Stimulated activated CD8-positive, alpha-beta memory T cell treated with anti-CD3 and anti-CD28 coated beads, Interleukin-4, amount 100 ng/mL, for 1 hour (primary cell): ENCODE data around the gene PARD3B.

Source experiments
- DNase-seq, 2 donors: peaks; one replicate each; pipeline ENCODE4 v3.0.0-alpha.2; 2020; ENCODE audit warnings: low read depth in 2 of 2, low spot score in 1 of 2

The PARD3B gene

GRCh38 chr2:205235434-205235833 is 690.2 kb downstream of the PARD3B start:
- DNase-seq = no peak

- no peak for DNase-seq
Observed at GRCh38 chr2:205237524-205237923, 692.2 kb downstream of the PARD3B start.

- DNase-seq = no peak
Observed at GRCh38 chr2:205245001-205245400, 699.7 kb downstream of the PARD3B start.

GRCh38 chr2:205245652-205246051 is 700.4 kb downstream of the PARD3B start:
- DNase-seq = no peak

GRCh38 chr2:205259121-205259520 is 713.8 kb downstream of the PARD3B start:
- no peak for DNase-seq

- no peak for DNase-seq
Observed at GRCh38 chr2:205261516-205262020, 716.3 kb downstream of the PARD3B start.

- no peak for DNase-seq
Observed at GRCh38 chr2:205267323-205267722, 722.0 kb downstream of the PARD3B start.

GRCh38 chr2:205270689-205271088 is 725.4 kb downstream of the PARD3B start:
- no peak for DNase-seq

- DNase-seq = no peak
Observed at GRCh38 chr2:205273148-205273547, 727.9 kb downstream of the PARD3B start.

GRCh38 chr2:205273627-205274026 is 728.4 kb downstream of the PARD3B start:
- no peak for DNase-seq

- DNase-seq = no peak
Observed at GRCh38 chr2:205274801-205275200, 729.5 kb downstream of the PARD3B start.

GRCh38 chr2:205276116-205276777 is 731.0 kb downstream of the PARD3B start:
- DNase-seq = no peak

- DNase-seq = no peak
Observed at GRCh38 chr2:205280596-205281236, 735.4 kb downstream of the PARD3B start.

- no peak for DNase-seq
Observed at GRCh38 chr2:205283736-205284270, 738.5 kb downstream of the PARD3B start.

- DNase-seq = no peak
Observed at GRCh38 chr2:205284334-205284733, 739.1 kb downstream of the PARD3B start.

GRCh38 chr2:205287316-205287715 is 742.0 kb downstream of the PARD3B start:
- no peak for DNase-seq

- no peak for DNase-seq
Observed at GRCh38 chr2:205288686-205289085, 743.4 kb downstream of the PARD3B start.

- DNase-seq = no peak
Observed at GRCh38 chr2:205290299-205290698, 745.0 kb downstream of the PARD3B start.

GRCh38 chr2:205292665-205293295 is 747.5 kb downstream of the PARD3B start:
- no peak for DNase-seq

GRCh38 chr2:205293559-205293958 is 748.3 kb downstream of the PARD3B start:
- DNase-seq = no peak

- DNase-seq = no peak
Observed at GRCh38 chr2:205296959-205297358, 751.7 kb downstream of the PARD3B start.

GRCh38 chr2:205297368-205297767 is 752.1 kb downstream of the PARD3B start:
- no peak for DNase-seq
